AG10803 (cell line): ENCODE results near the gene SCAF1.

ENCODE experiments used
- DNase-seq: peaks from one replicate; pipeline ENCODE4 v3.0.0; 2010; ENCODE audit warnings: low read depth
- H3K4me3 ChIP-seq: 2 replicates; pipeline ENCODE4 v1.5.1; 2011; ENCODE audit warnings: mild to moderate bottlenecking, low read length, control low read depth
- TF ChIP-seq, protein P1 (sequence below): conservative IDR thresholded peaks from 2 replicates; pipeline ENCODE4 v1.5.1; 2011; ENCODE audit warnings: mild to moderate bottlenecking, low read length, control low read depth, inconsistent platforms

SCAF1 gene, protein sequence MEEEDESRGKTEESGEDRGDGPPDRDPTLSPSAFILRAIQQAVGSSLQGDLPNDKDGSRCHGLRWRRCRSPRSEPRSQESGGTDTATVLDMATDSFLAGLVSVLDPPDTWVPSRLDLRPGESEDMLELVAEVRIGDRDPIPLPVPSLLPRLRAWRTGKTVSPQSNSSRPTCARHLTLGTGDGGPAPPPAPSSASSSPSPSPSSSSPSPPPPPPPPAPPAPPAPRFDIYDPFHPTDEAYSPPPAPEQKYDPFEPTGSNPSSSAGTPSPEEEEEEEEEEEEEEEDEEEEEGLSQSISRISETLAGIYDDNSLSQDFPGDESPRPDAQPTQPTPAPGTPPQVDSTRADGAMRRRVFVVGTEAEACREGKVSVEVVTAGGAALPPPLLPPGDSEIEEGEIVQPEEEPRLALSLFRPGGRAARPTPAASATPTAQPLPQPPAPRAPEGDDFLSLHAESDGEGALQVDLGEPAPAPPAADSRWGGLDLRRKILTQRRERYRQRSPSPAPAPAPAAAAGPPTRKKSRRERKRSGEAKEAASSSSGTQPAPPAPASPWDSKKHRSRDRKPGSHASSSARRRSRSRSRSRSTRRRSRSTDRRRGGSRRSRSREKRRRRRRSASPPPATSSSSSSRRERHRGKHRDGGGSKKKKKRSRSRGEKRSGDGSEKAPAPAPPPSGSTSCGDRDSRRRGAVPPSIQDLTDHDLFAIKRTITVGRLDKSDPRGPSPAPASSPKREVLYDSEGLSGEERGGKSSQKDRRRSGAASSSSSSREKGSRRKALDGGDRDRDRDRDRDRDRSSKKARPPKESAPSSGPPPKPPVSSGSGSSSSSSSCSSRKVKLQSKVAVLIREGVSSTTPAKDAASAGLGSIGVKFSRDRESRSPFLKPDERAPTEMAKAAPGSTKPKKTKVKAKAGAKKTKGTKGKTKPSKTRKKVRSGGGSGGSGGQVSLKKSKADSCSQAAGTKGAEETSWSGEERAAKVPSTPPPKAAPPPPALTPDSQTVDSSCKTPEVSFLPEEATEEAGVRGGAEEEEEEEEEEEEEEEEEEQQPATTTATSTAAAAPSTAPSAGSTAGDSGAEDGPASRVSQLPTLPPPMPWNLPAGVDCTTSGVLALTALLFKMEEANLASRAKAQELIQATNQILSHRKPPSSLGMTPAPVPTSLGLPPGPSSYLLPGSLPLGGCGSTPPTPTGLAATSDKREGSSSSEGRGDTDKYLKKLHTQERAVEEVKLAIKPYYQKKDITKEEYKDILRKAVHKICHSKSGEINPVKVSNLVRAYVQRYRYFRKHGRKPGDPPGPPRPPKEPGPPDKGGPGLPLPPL

DNA sequence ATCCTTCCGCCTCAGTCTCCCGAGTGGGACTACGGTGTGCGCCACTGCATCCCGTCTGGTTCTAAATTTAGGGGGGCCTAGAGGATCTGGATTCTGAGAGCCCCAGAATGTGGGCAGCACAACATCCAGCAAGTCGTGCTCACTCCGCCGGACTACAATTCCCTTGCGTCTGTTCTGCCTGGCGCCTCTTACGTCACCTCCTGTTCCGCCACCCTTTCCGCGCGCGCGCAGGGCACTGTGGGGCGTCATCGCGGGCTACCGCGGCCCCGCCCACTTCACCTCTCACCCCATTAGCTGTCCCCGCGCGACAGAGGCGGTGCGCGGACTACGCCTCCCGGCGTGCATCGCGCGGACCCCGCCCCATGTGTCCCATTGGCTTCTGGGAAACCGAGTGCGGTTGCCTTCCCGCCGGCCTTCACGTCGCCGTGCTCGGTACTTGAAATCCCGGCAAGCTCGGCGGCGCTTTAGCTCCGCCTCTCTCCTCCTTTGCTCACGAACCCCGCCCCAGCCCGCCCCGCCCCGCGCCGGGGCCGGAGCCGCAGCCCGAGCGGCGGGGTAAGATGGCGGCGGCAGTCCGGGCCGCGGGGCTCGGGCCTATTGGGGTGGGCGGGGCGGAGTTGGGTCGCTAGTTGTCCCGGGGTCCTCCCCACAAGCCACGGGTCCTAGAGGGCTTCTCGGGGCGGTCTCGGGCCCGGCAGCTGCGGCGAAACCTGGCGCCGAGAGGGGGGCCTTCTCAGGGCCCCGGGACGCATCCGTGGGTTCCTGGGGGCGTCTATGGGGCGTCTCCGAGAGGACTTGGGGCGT is at the start of gene SCAF1:
TSS of gene SCAF1 (plus strand) at position 522 of the 804 bp plus-strand sequence. CDS start 2,818 bp downstream, outside the sequence.
- DNase-seq = peak; percentile 100
- TF ChIP-seq, protein P1, sequence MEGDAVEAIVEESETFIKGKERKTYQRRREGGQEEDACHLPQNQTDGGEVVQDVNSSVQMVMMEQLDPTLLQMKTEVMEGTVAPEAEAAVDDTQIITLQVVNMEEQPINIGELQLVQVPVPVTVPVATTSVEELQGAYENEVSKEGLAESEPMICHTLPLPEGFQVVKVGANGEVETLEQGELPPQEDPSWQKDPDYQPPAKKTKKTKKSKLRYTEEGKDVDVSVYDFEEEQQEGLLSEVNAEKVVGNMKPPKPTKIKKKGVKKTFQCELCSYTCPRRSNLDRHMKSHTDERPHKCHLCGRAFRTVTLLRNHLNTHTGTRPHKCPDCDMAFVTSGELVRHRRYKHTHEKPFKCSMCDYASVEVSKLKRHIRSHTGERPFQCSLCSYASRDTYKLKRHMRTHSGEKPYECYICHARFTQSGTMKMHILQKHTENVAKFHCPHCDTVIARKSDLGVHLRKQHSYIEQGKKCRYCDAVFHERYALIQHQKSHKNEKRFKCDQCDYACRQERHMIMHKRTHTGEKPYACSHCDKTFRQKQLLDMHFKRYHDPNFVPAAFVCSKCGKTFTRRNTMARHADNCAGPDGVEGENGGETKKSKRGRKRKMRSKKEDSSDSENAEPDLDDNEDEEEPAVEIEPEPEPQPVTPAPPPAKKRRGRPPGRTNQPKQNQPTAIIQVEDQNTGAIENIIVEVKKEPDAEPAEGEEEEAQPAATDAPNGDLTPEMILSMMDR = no peak
- H3K4me3 ChIP-seq = peak within 1 kb of the TSS; percentile 98

DNA sequence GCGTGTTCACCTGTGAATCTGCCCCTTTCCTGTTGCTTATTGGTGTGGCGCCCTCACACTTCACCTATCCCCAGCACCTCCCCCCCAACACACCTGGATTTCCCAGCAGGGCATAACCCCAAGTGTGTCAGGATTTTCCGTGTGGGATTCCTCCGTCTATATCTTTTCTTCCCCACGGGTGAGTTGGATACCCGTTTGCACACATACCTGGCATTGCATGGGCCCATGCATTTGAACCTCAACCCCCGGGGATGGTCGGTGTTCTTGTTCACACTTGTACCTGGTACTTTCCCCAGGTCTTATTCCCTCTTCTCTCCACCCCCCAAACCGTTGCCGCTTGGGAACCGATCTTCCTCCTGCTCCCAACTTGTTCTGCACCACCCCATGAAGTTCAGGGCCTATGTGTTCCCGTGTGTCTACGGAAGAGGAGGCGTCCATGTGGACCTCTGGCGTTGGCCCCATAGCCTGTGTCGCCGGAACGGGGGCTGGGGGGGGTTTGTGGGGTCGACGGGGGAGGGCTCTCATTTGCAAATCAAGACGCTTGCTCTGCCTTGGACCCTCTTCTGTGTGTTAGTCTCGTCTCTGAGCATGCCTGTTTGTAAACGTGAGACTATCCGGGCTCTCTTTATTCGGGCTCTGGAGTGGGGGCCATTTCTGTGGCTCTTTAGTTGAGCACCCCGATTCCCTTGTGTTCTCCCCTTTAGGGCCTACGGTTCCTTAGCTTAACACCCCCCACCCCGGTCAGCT is 49.4 kb upstream of the SCAF1 start:
- H3K4me3 ChIP-seq = peak overlapping the region; percentile 83
- TF ChIP-seq, protein P1 = no peak
- no peak for DNase-seq

DNA sequence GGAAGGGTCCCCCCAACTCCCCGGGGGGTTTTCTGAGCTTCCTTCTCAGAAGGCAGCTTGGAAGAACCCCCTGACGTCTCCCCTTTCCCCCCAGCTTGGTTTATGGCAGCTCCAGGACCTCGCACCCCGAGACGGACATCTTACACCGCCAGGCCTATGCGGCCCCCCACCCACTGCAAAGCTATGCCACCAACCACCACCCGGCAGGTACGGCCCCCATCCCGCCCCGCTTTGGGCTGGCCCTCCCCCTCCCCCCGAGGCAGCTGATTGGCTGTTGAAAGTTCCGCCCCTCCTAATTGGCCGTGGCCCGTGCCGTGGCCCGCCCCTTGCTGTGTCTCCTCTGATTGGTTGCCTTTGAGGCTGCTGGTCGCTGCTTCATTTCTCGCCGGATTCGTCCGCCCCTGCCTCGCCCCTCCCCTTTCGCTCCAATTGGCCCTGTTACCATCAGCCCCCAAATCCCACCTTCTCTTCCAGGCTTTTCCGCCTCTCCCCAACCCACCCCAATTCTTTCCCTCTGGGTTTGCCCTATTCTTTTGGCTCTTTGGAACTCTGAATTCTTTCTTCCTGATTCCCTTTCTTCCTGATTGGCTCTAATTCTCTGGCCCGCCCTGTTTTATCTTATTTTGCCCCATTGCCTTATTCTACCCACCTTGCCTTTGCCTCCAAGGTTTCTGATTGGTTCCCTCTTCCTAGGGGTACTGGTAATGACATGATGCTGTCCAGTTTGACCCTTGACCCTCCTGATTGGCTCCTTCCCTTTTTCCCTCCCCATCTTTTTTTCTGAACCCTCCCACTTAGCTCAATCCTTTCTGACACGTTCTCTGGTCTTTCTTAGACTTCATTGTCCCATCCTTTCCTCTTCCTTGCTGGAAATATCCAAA is 48.5 kb upstream of the SCAF1 start:
- peak overlapping the region; percentile 83 for H3K4me3 ChIP-seq
- DNase-seq = peak; percentile 86
- TF ChIP-seq, protein P1 = no peak

DNA sequence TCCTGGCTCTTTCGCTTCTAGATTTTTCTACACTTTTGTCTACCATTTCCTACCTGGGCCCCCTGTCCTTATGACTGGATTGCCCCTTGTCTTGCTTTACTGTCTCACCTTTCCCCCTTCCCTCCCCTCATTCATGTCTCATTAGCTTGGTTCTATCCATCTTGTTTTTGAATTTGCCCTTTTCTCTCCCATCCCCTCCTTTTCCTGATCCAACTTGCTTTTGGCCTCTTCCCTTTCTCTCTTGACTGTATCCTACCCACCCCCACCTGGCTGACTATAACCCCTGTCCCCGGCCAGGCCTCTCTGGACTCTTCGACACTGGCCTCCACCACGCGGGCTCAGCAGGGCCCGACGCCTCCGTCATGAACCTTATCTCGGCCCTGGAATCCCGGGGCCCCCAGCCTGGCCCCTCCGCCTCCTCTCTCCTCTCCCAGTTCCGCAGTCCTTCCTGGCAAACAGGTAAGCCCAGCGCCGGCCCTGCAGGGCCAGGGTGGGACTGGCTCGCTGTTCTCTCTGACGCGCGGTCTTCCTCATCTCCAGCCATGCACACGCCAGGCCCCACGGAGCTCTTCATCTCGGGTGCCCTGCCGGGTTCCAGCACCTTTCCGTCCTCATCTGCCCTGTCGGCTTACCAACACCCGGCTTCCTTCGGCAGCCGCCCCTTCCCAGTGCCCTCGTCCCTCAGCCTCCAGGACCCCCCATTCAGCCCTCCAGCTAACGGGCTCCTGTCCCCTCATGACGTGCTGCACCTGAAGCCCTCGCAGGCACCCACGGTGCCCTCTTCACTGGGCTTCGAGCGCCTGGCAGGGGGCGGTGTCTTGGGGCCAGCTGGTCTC is 47.6 kb upstream of the SCAF1 start:
- no peak overlapping the region for H3K4me3 ChIP-seq

More for the DNA sequence above, 47.6 kb upstream of the SCAF1 start:
- TF ChIP-seq, protein P1 = no peak
- DNase-seq = no peak
